Endometrium (tissue), 2 donors: ENCODE data around the gene LNP1.
A peak's percentile ranks its signal among the peaks of the same experiment; 100 is the strongest.
"Not testable (repeated sequence)": the region's sequence is repeated elsewhere in the genome, so short reads cannot be mapped to it uniquely, and the experiment has no call there.

Experiments used
- FAIRE-seq: peaks from 2 replicates; lab custom pipeline; 2012; peaks lifted over from hg19 to GRCh38; lab: Jason Lieb, UNC
- donor health status: control.
- donor health status: control.

The LNP1 gene

GRCh38 chr3:100400780-100401673, at the start of gene LNP1, which contains the start of gene TOMM70:
TSS of gene LNP1 (plus strand) at chr3:100401539. CDS start at chr3:100429730, 28,191 bp downstream.
TSS of gene TOMM70 (minus strand) at chr3:100401089. CDS start at chr3:100400949, 140 bp downstream.
- FAIRE-seq = peak; percentile 54

GRCh38 chr3:100351770-100352169, 49.6 kb upstream of the LNP1 start:
- not testable (repeated sequence) for FAIRE-seq

- no peak for FAIRE-seq
Measured at GRCh38 chr3:100352296-100353231, 48.8 kb upstream of the LNP1 start.

GRCh38 chr3:100354850-100355249, 46.5 kb upstream of the LNP1 start:
- FAIRE-seq = no peak

GRCh38 chr3:100358413-100358812, 42.9 kb upstream of the LNP1 start:
- FAIRE-seq = no peak

- no peak for FAIRE-seq
Measured at GRCh38 chr3:100359035-100359434, 42.3 kb upstream of the LNP1 start.

GRCh38 chr3:100360757-100361496, 40.4 kb upstream of the LNP1 start:
- no peak for FAIRE-seq

GRCh38 chr3:100361897-100362296, 39.4 kb upstream of the LNP1 start:
- no peak for FAIRE-seq

GRCh38 chr3:100364421-100364820, 36.9 kb upstream of the LNP1 start:
- no peak for FAIRE-seq

- FAIRE-seq = no peak
Measured at GRCh38 chr3:100366424-100366823, 34.9 kb upstream of the LNP1 start.

- FAIRE-seq = no peak
Measured at GRCh38 chr3:100368441-100368840, 32.9 kb upstream of the LNP1 start.

- no peak for FAIRE-seq
Measured at GRCh38 chr3:100370756-100371155, 30.6 kb upstream of the LNP1 start.

- no peak for FAIRE-seq
Measured at GRCh38 chr3:100374521-100374920, 26.8 kb upstream of the LNP1 start.

GRCh38 chr3:100376301-100376700, 25.0 kb upstream of the LNP1 start:
- no peak for FAIRE-seq

GRCh38 chr3:100384733-100385525, 16.4 kb upstream of the LNP1 start:
- no peak for FAIRE-seq

GRCh38 chr3:100386437-100387074, 14.8 kb upstream of the LNP1 start:
- FAIRE-seq = no peak

GRCh38 chr3:100389025-100389424, 12.3 kb upstream of the LNP1 start:
- no peak for FAIRE-seq

- FAIRE-seq = no peak
Measured at GRCh38 chr3:100395679-100396431, 5.5 kb upstream of the LNP1 start.

GRCh38 chr3:100396967-100397366, 4.4 kb upstream of the LNP1 start:
- FAIRE-seq = no peak
